GM12865 (cell line): ENCODE data around the gene BRD3.

Experiments used
- DNase-seq: peaks from one replicate; pipeline ENCODE4 v3.0.0; 2010; ENCODE audit warnings: low read depth
- H3K4me3 ChIP-seq: 2 replicates; pipeline ENCODE4 v1.5.1; 2011; ENCODE audit warnings: mild to moderate bottlenecking, low read depth, low read length, control low read depth
- CTCF ChIP-seq: IDR thresholded peaks from 2 replicates; pipeline ENCODE4 v1.5.1; 2011; ENCODE audit warnings: low read length, control low read depth, low read depth, inconsistent platforms; ENCODE audit not compliant: insufficient read depth; ENCODE audit errors: missing control alignments

BRD3 gene

GRCh38 chr9:134025606-134026541 is 42.0 kb downstream of the BRD3 start:
- DNase-seq = peak; percentile 64
- TF ChIP-seq CTCF = peak; percentile 22

DNA sequence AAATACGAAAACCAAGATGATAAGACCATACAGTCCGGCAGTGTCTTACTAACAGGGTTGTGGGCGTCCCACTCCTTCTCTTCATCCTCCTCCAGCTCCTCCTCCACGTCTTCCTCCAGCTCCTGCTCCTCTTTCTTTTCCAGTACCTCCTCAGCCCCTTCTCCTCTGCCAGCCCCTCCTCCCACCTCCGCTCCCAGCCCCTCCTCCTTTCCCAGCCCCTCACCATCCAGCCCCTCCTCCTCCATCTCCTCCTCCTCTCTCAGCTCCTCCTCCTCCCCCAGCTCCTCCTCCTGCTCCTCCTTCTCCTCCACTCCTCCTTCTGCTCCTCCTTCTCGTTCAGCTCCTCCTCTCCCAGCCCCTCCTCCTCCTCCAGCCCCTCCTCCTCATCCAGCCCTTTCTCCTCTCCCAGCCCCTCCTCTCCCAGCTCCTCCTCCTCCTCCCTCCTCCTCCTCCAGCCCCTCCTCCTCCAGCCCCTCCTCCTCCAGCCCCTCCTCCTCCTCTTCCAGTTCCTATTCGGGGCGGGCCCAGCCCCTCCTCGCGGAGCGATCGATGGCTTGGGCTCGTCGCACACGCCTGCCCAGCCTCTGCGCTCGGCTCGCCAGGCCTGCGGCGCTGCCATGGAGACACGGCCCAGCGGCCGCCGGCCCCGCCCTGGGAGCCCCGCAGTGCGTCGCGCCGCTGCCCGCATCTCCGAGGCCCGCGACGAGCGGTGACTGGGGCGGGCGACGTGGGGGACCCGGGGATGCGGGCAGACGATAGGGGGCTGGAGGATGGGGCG is 42.8 kb downstream of the BRD3 start, which contains the start of gene BRD3OS:
Gene BRD3OS, plus strand, starts transcription at position 654 of the 778 bp plus-strand sequence. CDS start 1,267 bp downstream, outside the sequence.
- peak within 1 kb of the TSS; percentile 89 for H3K4me3 ChIP-seq
- no peak for TF ChIP-seq CTCF

More at GRCh38 chr9:134025606-134026541, 42.0 kb downstream of the BRD3 start:
- H3K4me3 ChIP-seq = peak overlapping the region; percentile 89

GRCh38 chr9:134024214-134024792 is 43.5 kb downstream of the BRD3 start:
- DNase-seq = no peak
- no peak for TF ChIP-seq CTCF

More for the DNA sequence above, 42.8 kb downstream of the BRD3 start, which contains the start of gene BRD3OS:
- DNase-seq = peak; percentile 99

GRCh38 chr9:134014946-134015345 is 52.9 kb downstream of the BRD3 start:
- no peak for TF ChIP-seq CTCF
- no peak overlapping the region for H3K4me3 ChIP-seq
- DNase-seq = no peak

More at GRCh38 chr9:134024214-134024792, 43.5 kb downstream of the BRD3 start:
- H3K4me3 ChIP-seq = peak overlapping the region; percentile 7; the same call in 1 of the 2 replicates

DNA sequence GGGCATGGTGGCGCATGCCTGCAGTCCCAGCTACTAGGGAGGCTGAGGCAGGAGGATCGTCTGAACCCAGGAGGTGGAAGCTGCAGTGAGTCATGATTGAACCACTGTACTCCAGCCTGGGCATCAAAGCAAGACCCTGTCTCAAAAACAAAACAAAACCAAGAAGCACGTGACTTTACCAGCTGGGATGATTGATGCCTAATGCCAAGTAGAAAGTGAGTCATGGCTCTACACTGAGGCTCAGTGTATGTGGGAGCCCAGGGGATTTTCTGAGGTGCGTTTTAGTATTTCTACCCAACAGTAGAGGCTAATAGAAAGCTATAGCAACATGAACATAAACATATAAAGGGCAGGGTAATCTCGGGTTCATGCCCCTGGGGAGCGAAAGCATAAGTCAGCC is 56.4 kb downstream of the BRD3 start:
- no peak for DNase-seq
- TF ChIP-seq CTCF = no peak
- H3K4me3 ChIP-seq = no peak overlapping the region

DNA sequence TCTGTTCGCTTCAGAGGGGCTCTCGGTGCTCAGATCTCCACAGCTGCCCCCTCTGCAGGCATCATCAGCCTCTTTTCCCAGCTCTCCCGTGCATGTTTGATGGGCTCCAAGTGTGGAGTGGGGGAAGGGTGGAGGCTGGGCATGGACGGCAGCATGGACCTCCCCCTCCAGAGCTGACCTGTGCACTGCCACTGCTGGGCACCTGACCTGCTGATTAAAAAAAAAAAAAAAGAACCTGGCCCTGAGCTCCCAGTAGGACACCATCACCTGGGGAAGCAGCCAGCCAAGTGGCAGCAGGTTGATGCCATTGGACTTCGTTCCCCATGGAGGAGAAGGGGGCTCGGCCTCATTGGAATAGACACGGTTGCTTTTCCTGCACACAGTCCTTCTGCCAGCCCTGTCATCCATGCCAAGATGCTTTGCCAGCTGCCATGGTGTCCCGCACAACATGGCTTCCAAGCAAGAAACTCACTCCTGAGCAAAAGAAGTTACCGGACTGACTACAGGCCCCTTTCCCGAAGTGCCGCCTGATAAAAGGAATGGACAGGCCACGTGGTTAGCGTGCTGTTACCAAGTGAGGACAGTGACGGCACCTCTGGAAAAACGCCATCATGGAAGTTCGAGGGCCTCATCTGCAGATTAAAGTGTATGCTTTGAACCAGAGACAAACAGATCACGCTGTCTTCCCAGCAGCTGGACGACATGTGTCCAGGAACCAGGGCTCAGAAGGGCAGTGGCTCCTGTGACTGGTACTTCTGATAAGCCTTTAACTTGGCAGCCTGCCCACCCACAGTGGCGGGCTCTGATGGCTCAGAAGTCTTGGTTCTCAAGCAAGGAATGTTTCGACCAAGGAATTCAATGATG is 57.3 kb downstream of the BRD3 start:
- no peak for DNase-seq
- H3K4me3 ChIP-seq = no peak overlapping the region
- no peak for TF ChIP-seq CTCF
